HG03135 (cell line): Measurements from ENCODE around the gene RASSF5.
"Not testable (repeated sequence)": the region's sequence is repeated elsewhere in the genome, so short reads cannot be mapped to it uniquely, and the experiment has no call there.

Source experiments
- ATAC-seq: cut with Tn5 transposase; IDR thresholded peaks from one replicate; pipeline ENCODE4 v1.9.1; 2021; ENCODE audit warnings: mild to moderate bottlenecking, moderate library complexity; ENCODE audit not compliant: unreplicated experiment

Gene RASSF5

DNA sequence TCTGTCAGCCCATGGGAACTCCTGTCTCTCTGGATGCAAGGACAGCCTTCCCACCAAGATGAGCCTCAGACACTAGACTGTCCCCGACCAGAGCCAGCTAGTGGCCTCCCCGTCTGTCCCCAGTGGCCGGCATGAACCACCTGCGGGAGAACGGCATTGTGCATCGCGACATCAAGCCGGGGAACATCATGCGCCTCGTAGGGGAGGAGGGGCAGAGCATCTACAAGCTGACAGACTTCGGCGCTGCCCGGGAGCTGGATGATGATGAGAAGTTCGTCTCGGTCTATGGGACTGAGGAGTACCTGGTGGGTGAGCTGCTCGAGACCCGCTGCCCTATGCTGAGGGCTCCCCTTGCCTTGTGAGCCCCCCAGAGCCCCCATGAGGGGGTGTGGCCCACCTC, 31.3 kb upstream of the RASSF5 start:
- ATAC-seq: no peak

DNA sequence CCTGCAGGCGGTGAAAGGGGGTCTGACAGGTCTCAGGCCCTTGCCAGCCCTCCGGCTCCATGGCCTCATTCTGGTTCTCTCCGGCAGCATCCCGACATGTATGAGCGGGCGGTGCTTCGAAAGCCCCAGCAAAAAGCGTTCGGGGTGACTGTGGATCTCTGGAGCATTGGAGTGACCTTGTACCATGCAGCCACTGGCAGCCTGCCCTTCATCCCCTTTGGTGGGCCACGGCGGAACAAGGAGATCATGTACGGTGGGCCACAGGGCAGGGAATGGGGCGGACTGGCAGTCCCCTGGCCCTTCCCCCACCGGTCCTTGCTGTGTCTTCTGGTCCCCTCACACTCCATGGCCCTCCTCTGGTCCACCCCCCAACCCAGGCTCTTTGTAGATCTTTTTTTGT, 30.7 kb upstream of the RASSF5 start:
- ATAC-seq: no peak

DNA sequence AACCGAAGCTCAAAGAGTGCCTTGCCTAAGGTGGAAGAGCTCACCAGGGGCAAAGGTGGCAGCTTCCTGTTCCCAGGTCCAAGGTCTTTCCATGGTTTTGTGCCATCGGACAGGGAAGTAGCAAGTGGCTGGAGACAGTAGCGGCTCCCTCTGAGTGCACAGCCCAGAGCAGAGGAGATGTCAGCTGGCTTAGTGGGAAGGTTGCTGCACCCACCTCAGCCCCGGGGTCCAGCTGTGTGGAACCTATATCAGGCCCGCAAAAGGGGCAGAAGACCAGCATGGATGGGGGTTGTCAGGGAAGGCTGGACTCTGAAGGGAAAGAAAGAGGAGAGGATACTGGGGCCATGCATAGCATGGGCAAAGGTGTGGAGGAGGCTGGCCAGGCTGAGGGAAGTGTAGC, 30.2 kb upstream of the RASSF5 start:
- no peak for ATAC-seq

DNA sequence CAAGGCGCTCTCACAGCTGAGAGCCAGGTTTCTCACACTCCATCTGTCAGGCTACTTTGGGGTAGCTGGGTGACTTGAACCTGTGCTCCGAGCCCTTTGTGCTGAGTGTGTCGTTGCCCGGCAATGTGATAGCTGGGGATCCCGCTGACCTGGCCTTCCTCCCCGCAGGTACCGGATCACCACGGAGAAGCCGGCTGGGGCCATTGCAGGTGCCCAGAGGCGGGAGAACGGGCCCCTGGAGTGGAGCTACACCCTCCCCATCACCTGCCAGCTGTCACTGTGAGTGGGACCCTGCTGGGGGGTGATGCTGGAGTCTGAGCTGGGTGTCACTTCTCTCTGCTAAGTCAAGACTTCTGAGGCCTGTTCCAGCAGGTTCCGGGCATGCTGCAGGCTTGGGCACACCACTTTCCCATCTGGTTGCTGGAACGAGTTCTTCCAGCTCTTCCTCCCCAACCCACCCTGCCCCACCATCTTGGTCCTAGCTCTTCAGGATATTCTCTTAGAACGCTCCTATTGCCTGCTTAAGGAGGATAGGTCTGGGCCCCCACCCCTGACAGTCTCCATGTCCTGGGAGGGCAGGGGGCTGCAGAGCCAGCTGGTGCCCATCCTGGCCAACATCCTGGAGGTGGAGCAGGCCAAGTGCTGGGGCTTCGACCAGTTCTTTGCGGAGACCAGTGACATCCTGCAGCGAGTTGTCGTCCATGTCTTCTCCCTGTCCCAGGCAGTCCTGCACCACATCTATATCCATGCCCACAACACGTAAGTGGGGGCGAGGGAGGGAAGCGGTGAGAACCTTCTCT, 29.6 kb upstream of the RASSF5 start:
- no peak for ATAC-seq

DNA sequence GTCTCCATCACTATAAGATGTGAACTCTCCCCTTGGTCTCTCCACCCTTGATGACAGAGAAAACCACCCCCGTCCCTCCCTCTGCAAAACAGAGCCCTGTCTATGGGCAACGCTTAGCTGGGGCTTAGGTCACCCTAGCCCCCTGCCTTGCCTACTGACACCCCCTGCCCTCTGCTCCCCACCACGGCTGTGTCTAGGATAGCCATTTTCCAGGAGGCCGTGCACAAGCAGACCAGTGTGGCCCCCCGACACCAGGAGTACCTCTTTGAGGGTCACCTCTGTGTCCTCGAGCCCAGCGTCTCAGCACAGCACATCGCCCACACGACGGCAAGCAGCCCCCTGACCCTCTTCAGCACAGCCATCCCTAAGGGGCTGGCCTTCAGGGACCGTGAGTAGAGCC, 28.6 kb upstream of the RASSF5 start:
- no peak for ATAC-seq

- ATAC-seq: no peak
These were observed 27.9 kb upstream of the RASSF5 start for GRCh38 chr1:206479183-206480125.

- no peak for ATAC-seq
These were observed 27.1 kb upstream of the RASSF5 start for GRCh38 chr1:206480211-206480610.

GRCh38 chr1:206482611-206483010, 24.7 kb upstream of the RASSF5 start:
- no peak for ATAC-seq

- not testable (repeated sequence) for ATAC-seq
These were observed 23.5 kb upstream of the RASSF5 start for GRCh38 chr1:206483864-206484263.

GRCh38 chr1:206484901-206485300, 22.4 kb upstream of the RASSF5 start:
- ATAC-seq: no peak

DNA sequence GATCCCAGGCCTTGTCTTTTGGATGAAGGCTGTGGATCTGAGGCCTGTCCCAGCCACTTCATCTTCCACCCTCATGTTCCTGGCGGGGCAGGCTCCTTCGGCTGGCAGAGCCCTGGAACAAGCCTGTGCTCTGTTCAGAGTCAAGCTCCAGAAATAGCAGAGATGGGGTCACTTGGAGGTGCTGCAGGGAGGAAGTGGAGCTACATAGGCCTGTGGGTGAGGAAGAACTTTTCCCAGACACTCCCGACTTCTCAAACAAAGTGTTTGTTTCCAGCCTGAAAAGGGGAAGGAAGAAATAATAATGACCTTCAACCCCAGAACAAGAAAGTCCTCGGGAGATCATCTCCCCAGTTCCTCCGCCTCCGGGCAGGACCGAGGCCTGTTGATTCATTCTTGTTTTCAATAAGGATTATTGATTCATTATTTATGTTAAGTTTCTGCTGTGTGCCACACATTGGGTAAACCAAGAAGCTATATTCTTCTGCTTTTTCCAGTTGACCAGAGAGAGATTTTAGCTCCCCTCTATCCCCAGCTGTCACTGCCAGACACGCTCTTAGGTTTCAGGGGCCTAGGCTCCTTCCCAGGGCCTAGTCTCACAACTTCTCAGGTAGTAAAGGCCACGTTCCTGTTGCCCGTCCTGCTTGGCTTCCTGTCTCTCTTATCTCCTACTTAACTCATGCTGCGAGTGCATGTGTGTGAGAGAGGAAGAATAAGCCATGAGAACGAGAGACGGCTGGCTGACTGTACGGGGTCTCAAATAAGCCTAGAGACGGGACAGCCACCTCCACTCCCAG, 20.1 kb upstream of the RASSF5 start:
- no peak for ATAC-seq

GRCh38 chr1:206487970-206488369, 19.4 kb upstream of the RASSF5 start:
- ATAC-seq: no peak

- no peak for ATAC-seq
These were observed 18.9 kb upstream of the RASSF5 start for GRCh38 chr1:206488466-206488865.

DNA sequence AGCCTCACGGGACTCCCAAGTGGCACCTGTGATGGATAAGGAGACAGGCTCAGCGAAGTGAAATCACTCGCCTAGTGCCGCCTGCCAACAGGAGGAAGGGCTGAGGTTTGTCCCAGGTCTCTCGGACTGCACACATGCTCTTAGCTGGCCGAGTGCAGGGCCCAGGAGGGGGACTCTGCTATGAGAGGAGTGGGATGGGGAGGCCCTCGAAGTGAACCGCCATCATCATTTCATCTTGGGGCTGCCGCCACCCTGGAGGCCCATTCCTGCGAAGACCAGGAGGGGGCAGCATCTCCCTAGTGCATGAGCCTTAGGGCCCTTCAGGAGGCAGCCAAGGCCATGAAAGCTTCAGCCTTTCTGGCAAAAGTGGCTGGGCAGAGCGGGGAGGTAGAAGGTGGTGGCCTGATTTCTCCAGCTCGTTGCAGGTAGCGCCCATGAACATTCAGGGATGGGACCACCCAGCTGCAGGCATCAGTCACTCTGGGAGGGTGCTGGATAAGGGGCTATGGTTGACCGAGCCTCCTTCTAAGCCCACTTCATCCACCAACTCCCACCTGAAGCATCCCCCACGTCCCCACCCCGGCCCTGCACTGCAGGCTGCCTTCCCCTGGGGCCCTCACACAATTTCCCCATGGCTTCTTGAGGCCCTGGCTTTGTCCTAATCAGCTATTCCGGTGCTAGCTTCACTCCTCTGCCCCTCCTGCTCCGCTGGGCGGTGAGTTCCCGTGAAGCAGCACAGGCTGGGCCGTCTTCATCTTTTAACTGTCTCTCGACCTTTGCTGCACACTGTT, 17.2 kb upstream of the RASSF5 start:
- ATAC-seq: no peak

- no peak for ATAC-seq
These were observed 16.4 kb upstream of the RASSF5 start for GRCh38 chr1:206490771-206491405.

DNA sequence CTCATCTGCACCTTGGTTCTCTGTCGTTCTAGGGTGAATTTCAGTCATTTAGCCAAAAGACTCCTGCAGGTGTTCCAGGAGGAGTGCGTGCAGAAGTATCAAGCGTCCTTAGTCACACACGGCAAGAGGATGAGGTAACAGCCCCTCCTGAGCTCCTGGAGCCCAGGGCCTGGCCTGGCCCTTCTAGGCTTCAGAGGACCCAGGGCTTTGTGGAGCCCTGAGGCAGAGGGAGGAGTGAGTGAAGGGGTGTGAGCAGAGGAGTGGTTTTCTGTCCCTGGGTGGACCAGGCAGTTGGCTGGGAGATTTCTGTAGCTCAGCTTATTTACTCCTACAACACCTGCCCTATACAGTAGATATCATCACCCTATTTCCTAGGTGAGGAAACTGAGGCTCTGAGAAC, 15.7 kb upstream of the RASSF5 start:
- ATAC-seq: no peak

- no peak for ATAC-seq
These were observed 14.7 kb upstream of the RASSF5 start for GRCh38 chr1:206492589-206492988.

DNA sequence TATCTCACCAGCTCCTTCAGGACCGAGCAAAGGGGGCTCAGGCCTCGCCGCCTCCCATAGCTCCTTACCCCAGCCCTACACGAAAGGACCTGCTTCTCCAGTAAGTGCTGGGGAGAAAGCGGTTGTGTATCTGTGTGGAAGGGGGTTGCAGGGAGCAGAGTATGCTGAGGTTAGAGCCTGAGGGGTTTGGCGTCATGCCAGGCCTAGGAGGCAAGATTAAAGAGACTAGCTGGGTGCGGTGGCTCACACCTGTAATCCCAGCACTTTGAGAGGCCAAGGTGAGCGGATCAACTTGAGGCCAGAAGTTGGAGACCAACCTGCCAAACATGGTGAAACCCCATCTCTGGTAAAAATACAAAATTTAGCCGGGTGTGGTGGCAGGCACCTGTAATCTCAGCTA, 14.1 kb upstream of the RASSF5 start:
- no peak for ATAC-seq

DNA sequence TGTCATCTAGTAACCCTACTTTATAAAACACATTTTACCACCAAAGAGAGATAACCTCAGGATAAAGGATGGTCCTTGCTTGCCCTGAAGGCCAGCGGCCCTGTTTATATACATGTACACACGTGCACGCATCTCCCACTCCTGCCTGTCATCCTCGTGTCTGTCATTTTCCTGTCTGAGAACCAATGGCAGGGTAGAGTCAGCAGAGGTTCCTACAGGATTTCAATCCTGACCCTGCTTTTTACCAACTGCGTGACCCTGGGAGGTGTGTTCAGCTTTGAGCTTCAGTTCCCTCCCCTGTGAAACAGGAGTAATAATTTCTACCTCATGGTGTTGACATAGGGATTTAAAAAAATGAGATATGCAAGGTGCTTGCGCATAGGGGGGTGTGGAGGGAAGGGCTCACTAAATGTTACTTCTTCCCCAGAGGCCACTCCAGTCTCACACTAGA, 12.3 kb upstream of the RASSF5 start:
- ATAC-seq: no peak
